ENCODE data around the gene SLC12A8.

DNA sequence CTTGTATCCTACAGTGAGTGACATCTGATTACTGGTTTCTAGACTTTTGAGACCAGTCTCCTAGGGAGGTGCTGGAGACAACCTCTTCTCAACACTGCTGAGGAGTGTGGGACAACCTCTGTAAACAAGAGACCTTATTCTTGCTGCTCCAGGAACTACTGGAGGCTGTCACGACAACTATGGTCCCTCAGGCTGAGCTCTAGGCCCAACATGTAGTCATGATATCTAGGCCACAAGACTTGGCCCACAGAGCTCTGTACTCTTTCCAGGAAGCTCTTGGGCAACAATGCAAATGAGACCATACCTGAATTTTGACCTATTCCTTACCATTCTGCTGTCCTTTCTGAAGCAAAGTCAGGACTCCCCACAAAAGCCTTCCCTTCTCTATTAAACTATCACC lies 132.5 kb downstream of the SLC12A8 start:
- TF ChIP-seq, protein P1, sequence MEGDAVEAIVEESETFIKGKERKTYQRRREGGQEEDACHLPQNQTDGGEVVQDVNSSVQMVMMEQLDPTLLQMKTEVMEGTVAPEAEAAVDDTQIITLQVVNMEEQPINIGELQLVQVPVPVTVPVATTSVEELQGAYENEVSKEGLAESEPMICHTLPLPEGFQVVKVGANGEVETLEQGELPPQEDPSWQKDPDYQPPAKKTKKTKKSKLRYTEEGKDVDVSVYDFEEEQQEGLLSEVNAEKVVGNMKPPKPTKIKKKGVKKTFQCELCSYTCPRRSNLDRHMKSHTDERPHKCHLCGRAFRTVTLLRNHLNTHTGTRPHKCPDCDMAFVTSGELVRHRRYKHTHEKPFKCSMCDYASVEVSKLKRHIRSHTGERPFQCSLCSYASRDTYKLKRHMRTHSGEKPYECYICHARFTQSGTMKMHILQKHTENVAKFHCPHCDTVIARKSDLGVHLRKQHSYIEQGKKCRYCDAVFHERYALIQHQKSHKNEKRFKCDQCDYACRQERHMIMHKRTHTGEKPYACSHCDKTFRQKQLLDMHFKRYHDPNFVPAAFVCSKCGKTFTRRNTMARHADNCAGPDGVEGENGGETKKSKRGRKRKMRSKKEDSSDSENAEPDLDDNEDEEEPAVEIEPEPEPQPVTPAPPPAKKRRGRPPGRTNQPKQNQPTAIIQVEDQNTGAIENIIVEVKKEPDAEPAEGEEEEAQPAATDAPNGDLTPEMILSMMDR (IDR thresholded peaks at IDR 0.05): no peak
- no peak for TF ChIP-seq POLR2A (IDR thresholded peaks at IDR 0.05)
